GM12873 (cell line): ENCODE results near the gene CHST8.

Experiments used
- CTCF ChIP-seq: IDR thresholded peaks from 2 replicates; pipeline ENCODE4 v1.5.1; 2012; ENCODE audit warnings: low read depth, mild to moderate bottlenecking, moderate library complexity, low read length, control low read depth; ENCODE audit not compliant: insufficient read depth; ENCODE audit errors: missing control alignments

The CHST8 gene

GRCh38 chr19:33685541-33685940, 63.8 kb downstream of the CHST8 start:
- no peak for TF ChIP-seq CTCF

- TF ChIP-seq CTCF, result no peak
These were observed 64.5 kb downstream of the CHST8 start for GRCh38 chr19:33686262-33686661.

GRCh38 chr19:33686687-33687480, 65.1 kb downstream of the CHST8 start:
- TF ChIP-seq CTCF, result no peak

GRCh38 chr19:33687481-33688170, 65.9 kb downstream of the CHST8 start:
- no peak for TF ChIP-seq CTCF

GRCh38 chr19:33688171-33688992, 66.6 kb downstream of the CHST8 start:
- no peak for TF ChIP-seq CTCF

GRCh38 chr19:33689138-33689746, 67.5 kb downstream of the CHST8 start:
- no peak for TF ChIP-seq CTCF

GRCh38 chr19:33689868-33690267, 68.1 kb downstream of the CHST8 start:
- TF ChIP-seq CTCF, result no peak
